ENCODE measurements around the gene NUMBL. TPM values are rescaled to one million over a fixed set of nuclear protein-coding genes. Genes with fewer than 3 reads are reported as not detected.

The NUMBL gene
- total RNA-seq, 4 donors from 2014 or later = 11.2 to 45.8 (median 36.0) TPM

GRCh38 chr19:40621966-40622772 lies 68.3 kb downstream of the NUMBL start:
- intact Hi-C loops (cut with DNase I; ENCODE audit: low total_unique reads) = no loop called here

GRCh38 chr19:40621283-40621682 lies 69.2 kb downstream of the NUMBL start:
- no peak overlapping the region for H3K4me3 ChIP-seq (ENCODE audit: low read depth, poor library complexity, severe bottlenecking)
- intact Hi-C loops (cut with DNase I; ENCODE audit: low total_unique reads) = no loop called here
- TF ChIP-seq, protein P1, sequence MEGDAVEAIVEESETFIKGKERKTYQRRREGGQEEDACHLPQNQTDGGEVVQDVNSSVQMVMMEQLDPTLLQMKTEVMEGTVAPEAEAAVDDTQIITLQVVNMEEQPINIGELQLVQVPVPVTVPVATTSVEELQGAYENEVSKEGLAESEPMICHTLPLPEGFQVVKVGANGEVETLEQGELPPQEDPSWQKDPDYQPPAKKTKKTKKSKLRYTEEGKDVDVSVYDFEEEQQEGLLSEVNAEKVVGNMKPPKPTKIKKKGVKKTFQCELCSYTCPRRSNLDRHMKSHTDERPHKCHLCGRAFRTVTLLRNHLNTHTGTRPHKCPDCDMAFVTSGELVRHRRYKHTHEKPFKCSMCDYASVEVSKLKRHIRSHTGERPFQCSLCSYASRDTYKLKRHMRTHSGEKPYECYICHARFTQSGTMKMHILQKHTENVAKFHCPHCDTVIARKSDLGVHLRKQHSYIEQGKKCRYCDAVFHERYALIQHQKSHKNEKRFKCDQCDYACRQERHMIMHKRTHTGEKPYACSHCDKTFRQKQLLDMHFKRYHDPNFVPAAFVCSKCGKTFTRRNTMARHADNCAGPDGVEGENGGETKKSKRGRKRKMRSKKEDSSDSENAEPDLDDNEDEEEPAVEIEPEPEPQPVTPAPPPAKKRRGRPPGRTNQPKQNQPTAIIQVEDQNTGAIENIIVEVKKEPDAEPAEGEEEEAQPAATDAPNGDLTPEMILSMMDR (IDR thresholded peaks at IDR 0.05) = no peak
- no peak for TF ChIP-seq POLR2A (IDR thresholded peaks at IDR 0.05)
- no peak for DNase-seq (ENCODE audit: low spot score in 2 of 2)
- 75 to 92% methylated on average over 2 of the region's 2 CpGs for WGBS, 2 donors

More at GRCh38 chr19:40621966-40622772, 68.3 kb downstream of the NUMBL start:
- 94% methylated on average over 21 to 24 of the region's 24 CpGs for WGBS, 2 donors
- no peak overlapping the region for H3K4me3 ChIP-seq (ENCODE audit: low read depth, poor library complexity, severe bottlenecking)
- TF ChIP-seq POLR2A (IDR thresholded peaks at IDR 0.05) = no peak
- TF ChIP-seq, protein P1 (IDR thresholded peaks at IDR 0.05) = no peak
- peak in 1 of 2 donors; percentile 83 for DNase-seq (ENCODE audit: low spot score in 2 of 2)

DNA sequence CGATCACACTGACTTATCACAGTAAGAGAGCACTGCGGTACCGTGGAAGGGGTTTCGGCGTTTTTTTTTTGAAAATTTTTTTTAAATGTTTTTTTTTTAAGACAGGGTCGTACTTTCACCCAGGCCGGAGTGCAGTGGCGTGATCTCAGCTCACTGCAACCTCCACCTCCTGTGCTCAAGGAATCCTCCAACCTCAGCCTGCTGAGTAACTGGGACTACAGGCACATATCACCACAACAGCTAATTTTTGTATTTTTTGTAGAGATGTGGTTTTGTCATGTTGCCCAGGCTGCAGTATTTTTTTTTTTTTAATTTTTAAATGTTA lies 70.3 kb downstream of the NUMBL start:
- WGBS, 2 donors = 93 to 97% methylated on average over 8 of the region's 8 CpGs
- intact Hi-C loops (cut with DNase I; ENCODE audit: low total_unique reads) = no loop called here
- DNase-seq (ENCODE audit: low spot score in 2 of 2) = no peak
- no peak overlapping the region for H3K4me3 ChIP-seq (ENCODE audit: low read depth, poor library complexity, severe bottlenecking)
- TF ChIP-seq POLR2A (IDR thresholded peaks at IDR 0.05) = no peak
- TF ChIP-seq, protein P1 (IDR thresholded peaks at IDR 0.05) = no peak

DNA sequence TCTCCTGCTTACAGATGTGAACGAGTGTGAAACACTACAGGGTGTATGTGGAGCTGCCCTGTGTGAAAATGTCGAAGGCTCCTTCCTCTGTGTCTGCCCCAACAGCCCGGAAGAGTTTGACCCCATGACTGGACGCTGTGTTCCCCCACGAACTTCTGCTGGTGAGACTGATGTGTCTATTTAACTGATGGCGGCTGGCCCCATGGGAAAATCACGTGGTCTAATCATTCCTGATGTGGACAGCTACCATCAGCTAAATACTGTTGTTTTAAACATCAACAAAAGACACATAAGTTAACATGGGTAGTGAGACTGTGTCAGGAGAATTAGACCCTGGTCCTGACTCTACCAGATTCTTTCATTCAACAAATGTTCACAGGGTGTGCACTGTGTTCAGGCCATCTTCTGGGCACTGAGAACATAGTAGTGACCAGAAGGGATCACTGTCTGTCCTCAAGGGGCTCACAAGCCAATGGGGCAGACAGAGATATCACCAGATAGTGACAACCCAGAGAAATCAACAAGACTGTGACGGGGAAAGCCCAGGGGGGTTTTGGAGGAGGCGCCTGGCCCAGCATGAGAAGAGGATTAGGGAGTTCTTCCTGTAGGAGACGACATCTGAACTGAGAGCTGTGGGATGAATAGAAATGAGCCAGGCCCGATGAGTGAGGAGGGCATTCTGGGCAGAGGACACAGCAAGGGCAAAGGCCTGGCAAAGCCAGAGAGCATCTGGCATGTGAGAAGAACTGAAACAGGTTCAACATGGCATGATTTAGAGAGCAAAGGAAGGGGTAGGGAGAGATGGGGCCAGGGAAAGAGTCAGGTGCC lies 70.9 kb downstream of the NUMBL start:
- H3K4me3 ChIP-seq (ENCODE audit: low read depth, poor library complexity, severe bottlenecking) = no peak overlapping the region
- DNase-seq (ENCODE audit: low spot score in 2 of 2) = no peak
- TF ChIP-seq, protein P1 (IDR thresholded peaks at IDR 0.05) = no peak
- TF ChIP-seq POLR2A (IDR thresholded peaks at IDR 0.05) = no peak
- WGBS, 2 donors = 76 to 80% methylated on average over 11 of the region's 11 CpGs
- intact Hi-C loops (cut with DNase I; ENCODE audit: low total_unique reads) = no loop called here

GRCh38 chr19:40617961-40618360 lies 72.5 kb downstream of the NUMBL start:
- DNase-seq (ENCODE audit: low spot score in 2 of 2) = no peak
- intact Hi-C loops (cut with DNase I; ENCODE audit: low total_unique reads) = no loop called here
- H3K4me3 ChIP-seq (ENCODE audit: low read depth, poor library complexity, severe bottlenecking) = no peak overlapping the region
- 58 to 77% methylated on average over 4 of the region's 4 CpGs for WGBS, 2 donors
- no peak for TF ChIP-seq POLR2A (IDR thresholded peaks at IDR 0.05)
- TF ChIP-seq, protein P1 (IDR thresholded peaks at IDR 0.05) = no peak
